Effector memory CD4-positive, alpha-beta T cell (primary cell): ENCODE data around the gene ZNF878.

Source experiments
- DNase-seq, 3 donors: peaks; one replicate each; pipeline ENCODE4 v3.0.0-alpha.2; 2020
- H3K27ac ChIP-seq: 2 replicates; pipeline ENCODE4 v1.7.0; 2013; ENCODE audit warnings: mild to moderate bottlenecking, low read length, moderate library complexity; ENCODE audit not compliant: insufficient read depth, poor library complexity, severe bottlenecking
- H3K27me3 ChIP-seq: replicated peaks from 2 replicates; pipeline ENCODE4 v1.7.0; 2013; ENCODE audit warnings: mild to moderate bottlenecking, low read length; ENCODE audit not compliant: insufficient read depth, control insufficient read depth, poor library complexity, severe bottlenecking
- H3K36me3 ChIP-seq: 2 replicates; pipeline ENCODE4 v1.7.0; 2013; ENCODE audit warnings: mild to moderate bottlenecking, low read length, moderate library complexity; ENCODE audit not compliant: control insufficient read depth, insufficient read depth
- H3K4me1 ChIP-seq: 2 replicates; pipeline ENCODE4 v1.7.0; 2013; ENCODE audit warnings: low read length, mild to moderate bottlenecking; ENCODE audit not compliant: control insufficient read depth, insufficient read depth, poor library complexity, severe bottlenecking
- H3K4me3 ChIP-seq: 2 replicates; pipeline ENCODE4 v1.7.0; 2013; ENCODE audit warnings: low read length, low read depth, mild to moderate bottlenecking; ENCODE audit not compliant: insufficient read depth, poor library complexity, severe bottlenecking
- H3K9me3 ChIP-seq: 2 replicates; pipeline ENCODE4 v1.7.0; 2013; ENCODE audit warnings: mild to moderate bottlenecking, low read length, moderate library complexity; ENCODE audit not compliant: control insufficient read depth

ZNF878 gene

GRCh38 chr19:12035220-12036172 is 17.3 kb downstream of the ZNF878 start, which contains the start of gene ZNF433:
ZNF433 (minus strand) TSS chr19:12035679; CDS start chr19:12035539, 140 bp downstream.
- peak within 1 kb of the TSS; percentile 65 for H3K4me3 ChIP-seq
- peak in 2 of 3 donors; percentile 29 to 48 for DNase-seq
- H3K36me3 ChIP-seq, result no peaks in the 10 kb centered on the region
- H3K27ac ChIP-seq, result no peak within 1 kb of the TSS
- H3K9me3 ChIP-seq, result no peaks in the 10 kb centered on the region
- no peaks in the 10 kb centered on the region for H3K27me3 ChIP-seq
- peaks cover 4% of the 10 kb centered on the region for H3K4me1 ChIP-seq

- Histone ChIP-seq H3K9me3 (no peaks in the 10 kb centered on the region), H3K27ac (no peak overlapping the region), H3K27me3 (no peaks in the 10 kb centered on the region), H3K36me3 (no peaks in the 10 kb centered on the region), H3K4me3 (no peak overlapping the region), H3K4me1 (peaks cover 4% of the 10 kb centered on the region)
- no peak for DNase-seq
These were observed 18.1 kb downstream of the ZNF878 start for GRCh38 chr19:12034620-12035019.

GRCh38 chr19:12034198-12034597 is 18.6 kb downstream of the ZNF878 start:
- H3K4me3 ChIP-seq, result no peak overlapping the region
- H3K27ac ChIP-seq, result no peak overlapping the region
- no peak for DNase-seq
- H3K4me1 ChIP-seq, result peaks cover 4% of the 10 kb centered on the region
- H3K27me3 ChIP-seq, result no peaks in the 10 kb centered on the region
- no peaks in the 10 kb centered on the region for H3K9me3 ChIP-seq
- H3K36me3 ChIP-seq, result no peaks in the 10 kb centered on the region

GRCh38 chr19:12015753-12016116 is 37.0 kb downstream of the ZNF878 start:
- Histone ChIP-seq H3K27me3 (no peaks in the 10 kb centered on the region), H3K4me1 (no peaks in the 10 kb centered on the region), H3K36me3 (peaks cover 36% of the 10 kb centered on the region), H3K27ac (no peak overlapping the region), H3K9me3 (peaks cover 33% of the 10 kb centered on the region), H3K4me3 (no peak overlapping the region)
- no peak for DNase-seq

- DNase-seq, result no peak
- no peaks in the 10 kb centered on the region for H3K4me1 ChIP-seq
- no peaks in the 10 kb centered on the region for H3K27me3 ChIP-seq
- peaks cover 33% of the 10 kb centered on the region for H3K9me3 ChIP-seq
- peaks cover 36% of the 10 kb centered on the region for H3K36me3 ChIP-seq
- H3K4me3 ChIP-seq, result no peak overlapping the region
- H3K27ac ChIP-seq, result no peak overlapping the region
These were observed 37.6 kb downstream of the ZNF878 start for GRCh38 chr19:12015015-12015752.

- no peak for DNase-seq
- Histone ChIP-seq H3K4me3 (no peak overlapping the region), H3K36me3 (peaks cover 7% of the 10 kb centered on the region), H3K9me3 (no peaks in the 10 kb centered on the region), H3K27me3 (no peaks in the 10 kb centered on the region), H3K4me1 (no peaks in the 10 kb centered on the region), H3K27ac (no peak overlapping the region)
These were observed 52.4 kb downstream of the ZNF878 start for GRCh38 chr19:12000152-12000981.

- DNase-seq, result no peak
- no peaks in the 10 kb centered on the region for H3K9me3 ChIP-seq
- H3K27ac ChIP-seq, result no peak overlapping the region
- H3K4me1 ChIP-seq, result no peaks in the 10 kb centered on the region
- no peaks in the 10 kb centered on the region for H3K27me3 ChIP-seq
- no peaks in the 10 kb centered on the region for H3K36me3 ChIP-seq
- no peak overlapping the region for H3K4me3 ChIP-seq
These were observed 57.6 kb downstream of the ZNF878 start for GRCh38 chr19:11995174-11995573.
